ENCODE measurements around the gene MRPS33. TPM values are rescaled to one million over a fixed set of nuclear protein-coding genes. Genes with fewer than 3 reads are reported as not detected.

MRPS33 gene
- total and polyA plus RNA-seq, 2 experiments from 2014 or later: 23.1 to 140 TPM

GRCh38 chr7:141028767-141029166 lies 14.0 kb upstream of the MRPS33 start:
- no peak overlapping the region for H3K27ac ChIP-seq (ENCODE audit: low read depth)
- no peak overlapping the region for H3K27ac Mint-ChIP-seq
- H3K4me1 ChIP-seq (ENCODE audit: insufficient read depth): no peaks in the 10 kb centered on the region
- peaks cover 55% of the 10 kb centered on the region for H3K9me3 Mint-ChIP-seq
- DNase-seq (ENCODE audit: low spot score) (no peak), ATAC-seq (no peak)
- H3K4me2 ChIP-seq: no peak overlapping the region
- H3K4me3 ChIP-seq: no peak overlapping the region
- peaks cover 4% of the 10 kb centered on the region; the same call in 1 of the 2 replicates for H3K9me2 ChIP-seq (ENCODE audit: insufficient read depth)
- no peaks in the 10 kb centered on the region; the same call in 1 of the 2 replicates for H3K36me3 ChIP-seq (ENCODE audit: insufficient read depth)
- no peaks in the 10 kb centered on the region for H3F3A ChIP-seq (replicated peaks; ENCODE audit: low read depth)
- H3K4me3 Mint-ChIP-seq: no peak overlapping the region
- peaks cover 8% of the 10 kb centered on the region; the same call in 2 of the 3 replicates for H3K4me1 Mint-ChIP-seq
- TF ChIP-seq ZNF331 (CRISPR knock-in tag; IDR thresholded peaks at IDR 0.05; ENCODE audit: low read depth) (no peak), EZH2 (IDR thresholded peaks at IDR 0.05; ENCODE audit: low read depth, unreplicated experiment) (no peak), REST (IDR thresholded peaks at IDR 0.05; ENCODE audit: unreplicated experiment) (no peak), POLR2AphosphoS5 (IDR thresholded peaks at IDR 0.05; ENCODE audit: low read depth) (no peak), ETS1 (IDR thresholded peaks at IDR 0.05) (no peak), ZNF114 (CRISPR knock-in tag; IDR thresholded peaks at IDR 0.05) (no peak), EZH2phosphoT487 (IDR thresholded peaks at IDR 0.05; ENCODE audit: unreplicated experiment) (no peak), JUNB (IDR thresholded peaks at IDR 0.05; ENCODE audit: unreplicated experiment) (no peak), CTCF (conservative IDR thresholded peaks at IDR 0.05; ENCODE audit: low read depth in 2 of 2) (no peak), CREB1 (CRISPR knock-in tag; IDR thresholded peaks at IDR 0.05; ENCODE audit: low read depth) (no peak), STAT1 (IDR thresholded peaks at IDR 0.05; ENCODE audit: unreplicated experiment) (no peak), ZNF462 (CRISPR knock-in tag; IDR thresholded peaks at IDR 0.05) (no peak), NANOG (IDR thresholded peaks at IDR 0.05; ENCODE audit: borderline replicate concordance) (no peak)
- H4K20me1 ChIP-seq (replicated peaks; ENCODE audit: insufficient read depth): no peaks in the 10 kb centered on the region
- H2AFZ ChIP-seq: no peak overlapping the region
- peaks cover 12% of the 10 kb centered on the region for H3K27me3 Mint-ChIP-seq (ENCODE audit: insufficient read depth, low read depth, poor library complexity)
- H3K27me3 ChIP-seq (ENCODE audit: insufficient read depth): no peaks in the 10 kb centered on the region
- H3K36me3 Mint-ChIP-seq (ENCODE audit: low read depth): peaks cover 22% of the 10 kb centered on the region
- H3K79me2 ChIP-seq (replicated peaks; ENCODE audit: insufficient read depth): no peaks in the 10 kb centered on the region

Data from GM23338 (cell line).